Measurements from ENCODE around the gene RIN3. TPM values are rescaled to one million over a fixed set of nuclear protein-coding genes. Genes with fewer than 3 reads are reported as not detected.

The RIN3 gene
- total and polyA plus RNA-seq, 10 of the 15 experiments (the other 5 are each of a cell fraction or from before 2014, with no cell fraction given): 0.91 to 23.3 (median 6.3) TPM

GRCh38 chr14:92657457-92658142 is 144.0 kb downstream of the RIN3 start:
- Histone ChIP-seq H3K36me3 (ENCODE audit: control insufficient read depth in 2 of 2, insufficient read depth in 2 of 2, low read length in 1 of 2) (peaks cover 6 to 12% of the 10 kb centered on the region in 2 experiments; a peak in 3 of 4 replicates), H4K20me1 (ENCODE audit: control insufficient read depth, insufficient read depth) (no peaks in the 10 kb centered on the region), H3K4me2 (ENCODE audit: control insufficient read depth, insufficient read depth) (0 out of 2 replicates have a peak overlapping the region, but pooled peaks have one; percentile 1), H3K79me2 (ENCODE audit: control insufficient read depth, insufficient read depth, low read length) (peaks cover 34% of the 10 kb centered on the region), H3K9ac (ENCODE audit: control insufficient read depth, insufficient read depth, low read length) (no peak overlapping the region), H3K27me3 (replicated peaks in 1 of 2; ENCODE audit: control insufficient read depth in 2 of 2, insufficient read depth in 2 of 2, low read length in 1 of 2) (no peaks in the 10 kb centered on the region), H2AFZ (ENCODE audit: control insufficient read depth, low read depth, low read length) (no peak overlapping the region), H3K9me3 (replicated peaks; ENCODE audit: control insufficient read depth, insufficient read depth, low read length) (no peaks in the 10 kb centered on the region), H3K4me1 (ENCODE audit: control insufficient read depth, insufficient read depth, low read length) (peaks cover 18% of the 10 kb centered on the region), H3K27ac (ENCODE audit: control insufficient read depth, insufficient read depth) (no peak overlapping the region), H3K4me3 (no peak overlapping the region)
- in situ Hi-C loops (cut with MboI): no loop called here
- WGBS (ENCODE audit: insufficient coverage, insufficient replicate concordance, low lambda C conversion rate, missing lambda C conversion rate): 71% methylated on average over 13 of the region's 13 CpGs
- POLR2A ChIA-PET: interaction anchor here (0.6 to 1.1 kb wide), 3 partner anchors 13 to 144 kb away, joined by 3 to 5 read pairs (median 3); partner anchors contain the start of gene RIN3
- RAD21 ChIA-PET (ENCODE audit: unreplicated experiment): interaction anchor here (1.2 to 8.5 kb wide), 4 partner anchors 7 to 71 kb away, joined by 3 to 101 read pairs (median 6); no protein-coding TSS in a partner anchor
- FAIRE-seq (no peak), ATAC-seq (no peak; the same call in 2 of the 3 replicates), DNase-seq (ENCODE audit: low read depth, low spot score) (no peak)
- SMC1A ChIA-PET (ENCODE audit: uncharacterized antibody, unreplicated experiment): interaction anchor here (0.9 to 1.3 kb wide), 5 partner anchors 9 to 88 kb away, joined by 3 to 7 read pairs (median 4); no protein-coding TSS in a partner anchor
- CTCF ChIA-PET: interaction anchor here (1.0 to 1.7 kb wide), 3 partner anchors 11 to 68 kb away, joined by 3 to 9 read pairs (median 4); no protein-coding TSS in a partner anchor
- intact Hi-C loops (cut with micrococcal nuclease; ENCODE audit: unreplicated experiment): no loop called here
- no TSS peak for BruUV-seq (replicated peaks)
- TF ChIP-seq GABPA (IDR thresholded peaks at IDR 0.05; ENCODE audit: low read depth) (no peak), PRDM15 (CRISPR knock-in tag; IDR thresholded peaks at IDR 0.05) (no peak), ZNF217 (IDR thresholded peaks at IDR 0.05) (no peak), ZZZ3 (IDR thresholded peaks at IDR 0.05; ENCODE audit: control insufficient read depth, insufficient read length, low read depth) (no peak), PAX5 (IDR thresholded peaks at IDR 0.05; ENCODE audit: borderline replicate concordance, low read depth, low read length) (no peak), NFXL1 (IDR thresholded peaks at IDR 0.05; ENCODE audit: borderline replicate concordance) (no peak), SPI1 (IDR thresholded peaks at IDR 0.05; ENCODE audit: borderline replicate concordance, insufficient read depth, low read depth, low read length) (no peak), MTA2 (IDR thresholded peaks at IDR 0.05; ENCODE audit: low read depth) (no peak), ATF2 (IDR thresholded peaks at IDR 0.05; ENCODE audit: low read length) (no peak), BCL3 (IDR thresholded peaks at IDR 0.05; ENCODE audit: borderline replicate concordance, insufficient read depth, low read depth, low read length, poor library complexity, severe bottlenecking) (no peak), SMARCA5 (IDR thresholded peaks at IDR 0.05) (no peak), HDGF (IDR thresholded peaks at IDR 0.05) (no peak), NKRF (conservative IDR thresholded peaks at IDR 0.05) (no peak), SMC3 (IDR thresholded peaks at IDR 0.05; ENCODE audit: borderline replicate concordance, low read length) (no peak), EED (IDR thresholded peaks at IDR 0.05; ENCODE audit: low read depth) (no peak)
